ENCODE measurements around the gene ZNF416.

- TF ChIP-seq PATZ1 (CRISPR knock-in tag; IDR thresholded peaks at IDR 0.05; ENCODE audit: borderline replicate concordance) (no peak), ZNF70 (CRISPR knock-in tag; IDR thresholded peaks at IDR 0.05) (no peak), BACH2 (CRISPR knock-in tag; IDR thresholded peaks at IDR 0.05; ENCODE audit: borderline replicate concordance) (no peak), CSDC2 (CRISPR knock-in tag; IDR thresholded peaks at IDR 0.05) (no peak), CREB5 (CRISPR knock-in tag; IDR thresholded peaks at IDR 0.05; ENCODE audit: low read depth) (no peak), ARNTL (CRISPR knock-in tag; IDR thresholded peaks at IDR 0.05; ENCODE audit: borderline replicate concordance, low read depth) (no peak), ISL1 (CRISPR knock-in tag; IDR thresholded peaks at IDR 0.05) (no peak), RARB (CRISPR knock-in tag; IDR thresholded peaks at IDR 0.05) (no peak)
- TF ChIP-seq, protein P1, sequence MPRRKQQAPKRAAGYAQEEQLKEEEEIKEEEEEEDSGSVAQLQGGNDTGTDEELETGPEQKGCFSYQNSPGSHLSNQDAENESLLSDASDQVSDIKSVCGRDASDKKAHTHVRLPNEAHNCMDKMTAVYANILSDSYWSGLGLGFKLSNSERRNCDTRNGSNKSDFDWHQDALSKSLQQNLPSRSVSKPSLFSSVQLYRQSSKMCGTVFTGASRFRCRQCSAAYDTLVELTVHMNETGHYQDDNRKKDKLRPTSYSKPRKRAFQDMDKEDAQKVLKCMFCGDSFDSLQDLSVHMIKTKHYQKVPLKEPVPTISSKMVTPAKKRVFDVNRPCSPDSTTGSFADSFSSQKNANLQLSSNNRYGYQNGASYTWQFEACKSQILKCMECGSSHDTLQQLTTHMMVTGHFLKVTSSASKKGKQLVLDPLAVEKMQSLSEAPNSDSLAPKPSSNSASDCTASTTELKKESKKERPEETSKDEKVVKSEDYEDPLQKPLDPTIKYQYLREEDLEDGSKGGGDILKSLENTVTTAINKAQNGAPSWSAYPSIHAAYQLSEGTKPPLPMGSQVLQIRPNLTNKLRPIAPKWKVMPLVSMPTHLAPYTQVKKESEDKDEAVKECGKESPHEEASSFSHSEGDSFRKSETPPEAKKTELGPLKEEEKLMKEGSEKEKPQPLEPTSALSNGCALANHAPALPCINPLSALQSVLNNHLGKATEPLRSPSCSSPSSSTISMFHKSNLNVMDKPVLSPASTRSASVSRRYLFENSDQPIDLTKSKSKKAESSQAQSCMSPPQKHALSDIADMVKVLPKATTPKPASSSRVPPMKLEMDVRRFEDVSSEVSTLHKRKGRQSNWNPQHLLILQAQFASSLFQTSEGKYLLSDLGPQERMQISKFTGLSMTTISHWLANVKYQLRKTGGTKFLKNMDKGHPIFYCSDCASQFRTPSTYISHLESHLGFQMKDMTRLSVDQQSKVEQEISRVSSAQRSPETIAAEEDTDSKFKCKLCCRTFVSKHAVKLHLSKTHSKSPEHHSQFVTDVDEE (CRISPR knock-in tag; IDR thresholded peaks at IDR 0.05): no peak
Observed at GRCh38 chr19:57560049-57560491, 18.6 kb downstream of the ZNF416 start.

Measured in SK-N-SH treated with all-trans-retinoic acid at 6 μM for 48 hours (cell line).